Right hindlimb (tissue), 1 donor: ENCODE data around the gene EHD4.

Source experiments
- DNase-seq: peaks from one replicate; pipeline ENCODE4 v3.0.0-alpha.2; 2018

The EHD4 gene

DNA sequence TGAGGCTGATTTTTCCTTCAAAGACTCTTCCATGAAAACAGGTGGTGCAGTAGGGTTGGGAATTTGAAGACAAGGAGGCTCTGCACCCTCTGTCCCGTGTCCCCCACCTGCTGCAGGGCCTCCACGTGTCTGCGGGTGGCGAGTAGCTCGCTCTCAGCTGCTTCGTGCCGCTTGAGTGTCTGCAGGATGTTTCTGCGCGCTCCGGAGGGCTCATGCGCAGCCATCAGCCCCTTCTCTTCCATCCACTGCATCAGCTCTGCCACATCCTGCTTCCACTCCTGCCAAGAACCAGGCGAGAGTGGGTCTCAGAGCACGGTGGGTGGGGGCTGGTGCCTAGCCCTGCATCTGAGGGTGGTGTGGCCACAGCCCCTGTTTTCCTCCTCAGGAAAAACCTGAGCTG, 96.3 kb downstream of the EHD4 start:
- no peak for DNase-seq

DNA sequence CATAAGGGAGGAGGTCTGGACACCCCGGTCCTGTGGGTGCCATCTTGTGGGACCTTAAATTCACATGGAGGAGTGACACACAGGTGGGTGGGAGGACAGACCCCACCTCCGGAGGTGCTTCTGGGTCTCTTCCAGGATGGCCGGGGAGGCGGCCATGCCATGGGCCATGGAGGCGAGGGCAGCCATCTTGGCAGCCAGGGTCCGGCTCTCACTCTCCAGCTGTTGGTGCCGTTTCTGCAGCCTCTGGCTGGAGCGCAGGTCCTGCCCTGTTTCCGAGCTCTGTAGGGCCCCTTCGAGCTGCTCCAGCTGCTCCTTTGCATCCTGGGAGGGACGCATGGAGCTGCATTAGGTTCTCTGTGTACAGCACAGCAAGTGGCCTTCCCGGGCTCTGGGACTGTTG, 97.6 kb downstream of the EHD4 start:
- DNase-seq, result no peak

DNA sequence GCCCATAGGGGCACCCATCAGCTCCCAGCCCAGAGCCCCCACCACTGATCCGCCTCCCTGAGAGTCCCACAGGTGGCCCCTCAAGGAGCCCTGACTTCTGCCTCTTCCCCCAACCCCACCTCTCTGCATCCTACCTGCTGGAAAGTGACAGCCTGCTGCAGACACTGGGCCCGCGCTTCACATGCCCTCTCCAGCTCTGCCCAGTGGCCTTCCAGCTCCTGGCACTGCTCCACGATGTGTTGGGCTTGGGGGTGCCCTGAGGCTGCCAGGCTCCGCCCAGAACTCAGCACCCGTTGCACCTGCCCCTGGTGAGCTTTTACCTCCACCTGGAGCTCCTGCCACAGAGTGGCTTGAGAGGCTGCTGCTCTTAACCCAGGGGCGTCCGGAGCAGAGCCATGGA, 98.6 kb downstream of the EHD4 start:
- no peak for DNase-seq

GRCh38 chr15:41872166-41872747, 100.1 kb downstream of the EHD4 start:
- no peak for DNase-seq

DNA sequence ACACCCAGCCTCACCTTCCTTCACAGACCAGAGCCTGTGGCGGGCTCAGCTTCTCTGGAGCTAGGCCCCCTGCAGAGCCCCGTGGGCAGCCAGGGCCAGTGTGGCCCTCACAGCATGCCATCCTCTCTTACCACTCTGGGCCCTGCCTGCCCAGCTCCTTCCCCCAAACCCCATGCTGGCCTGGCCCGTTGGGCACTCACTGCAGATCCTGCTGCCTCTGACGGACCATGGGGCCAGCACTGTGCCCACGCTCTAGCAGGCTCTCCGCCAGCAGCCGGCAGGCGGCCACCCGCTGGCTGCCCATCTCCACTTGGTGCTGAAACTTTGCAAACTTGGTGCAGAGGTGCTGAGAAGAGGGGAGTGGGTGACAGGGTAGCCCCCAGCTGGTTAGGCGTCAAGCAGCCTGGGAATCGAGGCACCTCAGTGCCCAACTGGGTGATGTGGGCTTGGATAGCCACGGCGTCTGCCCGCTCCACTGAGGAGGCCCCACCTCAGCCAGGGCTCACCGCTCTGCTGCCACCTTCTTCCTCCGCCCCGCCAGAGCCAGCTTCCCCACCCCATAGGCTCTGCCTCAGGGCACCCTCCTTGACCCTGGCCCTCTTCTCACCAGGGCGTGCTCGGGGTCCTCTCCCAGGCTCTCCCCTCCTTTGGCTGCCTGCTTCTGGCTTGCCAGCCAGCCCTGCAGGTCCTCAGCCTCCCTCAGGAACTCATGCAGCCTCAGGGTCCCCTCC, 101.0 kb downstream of the EHD4 start:
- no peak for DNase-seq

- DNase-seq, result no peak
These were observed 101.7 kb downstream of the EHD4 start for GRCh38 chr15:41870689-41871081.

DNA sequence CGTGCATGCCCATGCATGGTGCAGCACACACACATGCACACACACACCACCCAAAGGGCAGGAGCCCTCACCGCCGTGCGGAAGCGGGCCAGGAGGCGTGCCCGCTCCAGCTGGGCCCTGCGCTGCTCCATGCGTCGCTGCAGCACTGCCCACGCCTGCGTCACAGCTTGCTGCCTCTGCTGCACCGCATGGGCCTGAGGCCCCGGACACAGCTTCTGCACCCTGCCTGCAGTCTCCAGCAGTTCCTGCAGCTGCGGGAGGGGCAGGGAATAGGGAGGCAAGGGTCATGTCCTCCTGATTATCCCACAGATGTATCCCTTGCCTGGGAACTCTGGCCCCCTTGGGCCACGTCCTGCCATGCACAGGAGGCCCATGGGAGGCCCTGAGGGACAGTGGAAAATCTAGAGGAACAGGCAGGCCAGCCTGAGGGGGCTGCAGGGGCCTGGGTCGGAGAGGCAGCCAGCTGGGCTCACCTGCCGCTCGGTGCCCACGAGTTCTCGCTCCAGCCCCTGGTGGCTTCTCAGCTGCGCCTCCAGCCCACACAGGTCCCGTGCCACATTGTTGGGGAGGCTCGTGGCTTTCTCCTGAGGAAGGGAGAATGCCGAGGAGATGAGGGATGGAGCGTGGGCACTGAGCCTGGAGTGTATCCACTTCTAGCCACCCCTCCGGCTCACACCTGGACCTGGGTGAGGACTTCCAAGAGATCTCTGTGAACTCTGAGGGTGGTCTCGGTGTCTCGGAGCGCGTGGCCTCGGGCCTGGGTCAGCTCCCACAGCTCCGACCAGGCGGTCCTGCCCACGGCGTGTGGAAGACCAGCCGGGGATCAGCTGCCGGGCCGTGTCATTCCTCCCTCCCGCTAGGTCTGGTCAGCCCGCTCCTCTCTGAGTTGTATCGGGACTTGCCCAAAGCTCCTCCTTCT, 102.3 kb downstream of the EHD4 start:
- no peak for DNase-seq

GRCh38 chr15:41868321-41868720, 104.0 kb downstream of the EHD4 start:
- DNase-seq, result no peak

DNA sequence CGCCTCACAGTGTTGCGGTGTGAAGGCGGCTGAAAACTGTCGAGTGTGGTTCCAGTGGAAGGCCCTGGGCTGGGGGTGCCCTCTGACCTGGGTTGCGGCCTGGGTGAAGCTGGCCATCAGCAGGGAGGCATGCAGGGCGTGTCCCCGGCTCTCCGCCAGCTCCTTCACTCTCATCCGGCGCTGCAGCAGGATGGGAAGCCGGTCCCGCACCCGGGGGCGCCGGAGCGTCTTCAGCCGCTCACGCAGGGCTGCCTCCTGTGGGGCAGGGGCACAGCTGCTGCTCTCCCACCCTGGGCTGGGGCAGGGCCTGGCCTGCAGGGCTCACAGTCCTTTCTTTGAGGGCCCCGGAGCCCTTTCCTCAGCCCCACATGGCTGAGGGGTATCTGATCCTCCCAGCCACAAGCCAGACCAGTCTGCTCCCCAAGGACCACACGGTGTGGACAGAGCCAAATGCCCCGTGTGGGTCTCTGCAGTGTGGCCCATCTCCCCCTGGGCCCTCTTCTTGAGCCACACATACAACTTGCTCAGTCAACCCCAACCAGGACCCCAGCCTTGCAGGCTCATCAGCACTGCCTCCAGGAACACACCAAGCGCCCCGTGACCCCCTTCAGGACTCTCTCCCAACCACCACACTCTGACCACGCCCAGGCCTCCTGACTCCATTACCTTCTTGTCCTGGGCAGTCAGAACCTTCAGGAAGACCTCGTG, 105.3 kb downstream of the EHD4 start:
- DNase-seq, result no peak

DNA sequence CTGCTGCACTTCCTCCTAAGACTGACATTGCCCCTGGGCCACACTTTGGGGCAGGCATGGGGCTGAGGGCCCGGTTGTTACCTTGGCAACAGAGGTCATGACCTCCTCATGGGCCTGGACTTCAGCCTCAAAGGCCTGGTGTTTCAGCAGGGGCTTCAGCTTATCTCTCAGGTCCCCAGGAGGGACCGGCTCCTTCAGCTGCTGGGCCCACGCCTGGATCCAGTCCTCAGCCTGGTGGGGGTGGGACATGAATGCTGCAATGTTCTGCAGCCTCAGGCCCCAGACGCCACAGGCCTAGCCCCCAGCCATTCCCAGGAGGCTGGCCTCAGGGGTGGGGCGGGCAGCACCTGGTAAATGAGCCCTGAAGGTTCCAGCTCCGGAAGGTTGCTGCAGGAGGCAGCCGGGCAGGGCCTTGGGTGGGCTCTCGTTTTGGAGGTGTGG, 106.1 kb downstream of the EHD4 start:
- DNase-seq, result no peak

GRCh38 chr15:41865490-41866055, 106.8 kb downstream of the EHD4 start:
- DNase-seq, result no peak

- no peak for DNase-seq
These were observed 109.7 kb downstream of the EHD4 start for GRCh38 chr15:41862515-41863116.

DNA sequence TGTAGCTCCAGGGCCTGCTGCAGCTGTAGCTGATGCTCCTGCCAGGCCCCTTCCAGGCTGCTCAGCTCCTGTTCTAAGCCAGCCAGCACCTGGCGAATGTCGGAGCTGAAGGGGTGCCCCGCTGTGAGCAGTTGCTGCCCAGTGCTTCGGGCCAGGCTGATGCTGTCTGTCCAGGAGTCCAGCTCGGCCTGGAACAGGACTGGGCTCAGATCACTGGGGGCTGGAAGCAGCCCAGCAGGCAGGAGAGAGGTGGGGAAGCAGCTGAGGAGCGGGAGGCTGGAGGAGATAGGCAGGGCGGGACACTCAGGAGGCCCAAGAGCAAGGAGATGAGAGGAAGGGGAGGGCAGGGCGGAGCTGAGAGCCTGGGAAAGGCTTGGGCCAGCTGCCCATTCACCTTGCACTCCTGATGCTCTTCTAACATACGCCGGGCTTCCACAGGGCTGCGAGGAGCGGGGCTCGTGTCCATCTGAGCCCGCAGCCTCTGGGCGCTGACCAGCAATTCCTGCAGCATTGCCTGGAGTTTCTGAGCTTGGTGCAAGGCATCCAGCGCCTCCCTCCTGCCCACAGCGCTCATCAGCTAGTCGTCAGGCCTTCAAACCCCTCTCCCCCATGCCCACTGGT, 110.5 kb downstream of the EHD4 start:
- no peak for DNase-seq

DNA sequence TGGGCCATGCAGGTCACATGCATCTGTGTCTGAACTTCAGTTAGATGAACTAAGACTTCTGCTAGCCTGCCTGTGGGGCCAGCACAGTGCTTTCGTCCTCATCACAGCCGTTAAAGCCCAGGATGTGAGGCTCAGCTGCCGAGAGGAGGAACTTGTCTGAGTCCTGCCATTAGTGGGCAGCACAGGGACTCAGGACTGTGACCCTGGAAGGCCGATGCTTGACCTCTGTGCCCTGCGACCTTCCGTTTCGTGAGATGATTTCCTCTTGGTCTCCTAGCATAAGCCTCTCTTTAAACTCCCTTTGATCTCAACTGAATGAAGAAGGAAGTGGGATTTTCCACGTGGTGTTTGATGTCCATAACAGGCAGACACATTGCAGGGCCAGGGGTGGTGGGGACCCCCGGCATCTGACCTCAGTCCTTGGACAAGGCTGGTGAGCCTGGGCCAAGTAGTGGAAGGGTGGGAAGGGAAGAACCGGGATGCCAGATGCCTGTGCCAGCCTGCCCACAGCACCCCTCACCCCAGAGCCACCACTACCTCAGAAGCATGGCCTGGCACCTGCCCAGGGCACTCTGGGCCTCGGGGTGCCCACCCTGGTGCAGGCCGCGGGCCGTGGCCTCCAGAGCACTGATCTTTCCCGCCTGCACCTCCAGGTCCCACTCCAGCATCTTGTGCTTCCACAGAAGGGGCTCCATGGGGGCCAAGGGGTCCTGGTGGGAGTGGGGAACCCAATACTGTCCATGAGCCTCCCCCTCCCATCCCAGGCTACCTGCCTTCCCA, 112.1 kb downstream of the EHD4 start:
- no peak for DNase-seq

- DNase-seq, result no peak
These were observed 113.6 kb downstream of the EHD4 start for GRCh38 chr15:41858756-41859155.

DNA sequence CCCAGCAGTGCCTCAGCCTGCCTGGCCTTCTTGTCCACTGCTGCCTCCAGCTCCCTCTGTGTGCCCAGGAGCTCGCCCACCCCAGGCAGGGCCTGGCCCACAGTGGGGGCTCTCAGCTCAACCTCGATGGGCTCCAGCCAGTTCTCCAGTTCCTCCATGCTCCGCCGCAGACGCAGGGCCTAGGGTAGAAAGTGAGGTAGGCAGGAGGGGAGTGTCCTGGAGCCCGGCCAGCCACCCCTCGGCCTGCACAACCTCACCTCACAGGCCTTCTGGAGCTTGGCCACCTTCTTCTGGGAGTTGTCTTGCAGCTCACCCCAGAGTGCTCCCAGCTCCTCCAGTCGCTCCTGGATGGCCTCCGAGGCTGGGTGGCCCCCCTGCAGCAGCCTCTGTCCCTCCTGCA, 115.0 kb downstream of the EHD4 start:
- DNase-seq, result no peak

GRCh38 chr15:41856716-41857115, 115.6 kb downstream of the EHD4 start:
- no peak for DNase-seq

DNA sequence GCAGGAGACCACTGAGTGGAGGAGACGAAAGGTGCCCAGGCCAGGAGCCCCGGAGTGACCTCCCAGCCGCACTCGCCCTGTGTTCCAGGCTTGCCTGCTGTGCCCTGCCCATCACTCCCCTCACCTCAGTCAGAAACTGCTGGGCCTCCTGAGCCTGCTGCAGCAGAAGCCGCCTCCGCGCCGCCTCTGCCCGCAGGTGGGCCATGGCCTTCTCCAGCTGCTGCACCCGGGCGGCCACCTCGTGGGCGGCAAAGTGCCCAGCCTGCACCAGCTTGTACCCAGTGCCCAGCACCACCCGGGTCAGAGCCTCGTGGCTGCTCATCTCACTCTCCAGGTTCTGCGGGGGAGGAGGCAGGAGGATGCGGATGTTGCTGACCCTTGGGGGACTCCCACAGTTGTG, 116.1 kb downstream of the EHD4 start:
- no peak for DNase-seq

GRCh38 chr15:41855261-41855961, 116.9 kb downstream of the EHD4 start:
- DNase-seq, result peak; percentile 61

GRCh38 chr15:41854443-41854842, 117.9 kb downstream of the EHD4 start:
- DNase-seq, result no peak
